Keratinocyte (primary cell): ENCODE results near the gene DOCK11.

Experiments used
- CTCF ChIP-seq, 3 experiments: IDR thresholded peaks in 1 of 3; conservative IDR thresholded peaks in 1 of 3; optimal IDR thresholded peaks in 1 of 3; 2 replicates in 2 of 3; 3 replicates in 1 of 3; pipeline versions ENCODE3 to v1.5.1; 2011; ENCODE audit warnings: low read length in 3 of 3, mild to moderate bottlenecking in 3 of 3, moderate library complexity in 2 of 3, control low read depth in 1 of 3, inconsistent platforms in 1 of 3; ENCODE audit not compliant: insufficient read depth in 2 of 3; ENCODE audit errors: extremely low read depth in 1 of 3
- EZH2 ChIP-seq: IDR thresholded peaks from one replicate; pipeline ENCODE4 v1.6.1; 2012; ENCODE audit warnings: inconsistent platforms, mild to moderate bottlenecking, low read length, moderate library complexity

GRCh38 chrX:118679290-118679689, 183.7 kb downstream of the DOCK11 start:
- TF ChIP-seq CTCF (optimal IDR thresholded peaks at IDR 0.05 in 1 of 3, IDR thresholded peaks at IDR 0.05 in 1 of 3, conservative IDR thresholded peaks at IDR 0.05 in 1 of 3; ENCODE audit: extremely low read depth in 1 of 3, insufficient read depth in 2 of 3, low read length in 3 of 3), result no peak
- no peak for TF ChIP-seq EZH2
